ENCODE results near the gene DCUN1D2. TPM values are rescaled to one million over a fixed set of nuclear protein-coding genes. Genes with fewer than 3 reads are reported as not detected.

The DCUN1D2 gene
- total RNA-seq, 1 donor from 2014 or later: 26.2 TPM

GRCh38 chr13:113510871-113511270, 20.4 kb upstream of the DCUN1D2 start:
- DNase-seq (no peak), ATAC-seq (ENCODE audit: low read depth) (no peak)
- no peak for TF ChIP-seq CTCF (IDR thresholded peaks at IDR 0.05)
- intact Hi-C loops (cut with micrococcal nuclease): no loop called here
- no peak overlapping the region for H3K27ac Mint-ChIP-seq
- no peaks in the 10 kb centered on the region for H3K9me3 Mint-ChIP-seq
- CTCF ChIA-PET: no interaction called here
- H3K4me1 Mint-ChIP-seq: no peaks in the 10 kb centered on the region
- H3K4me3 Mint-ChIP-seq: no peak overlapping the region
- peaks cover 43% of the 10 kb centered on the region for H3K36me3 Mint-ChIP-seq (ENCODE audit: low read depth)
- no peaks in the 10 kb centered on the region for H3K27me3 Mint-ChIP-seq
- POLR2A ChIA-PET: no interaction called here

- intact Hi-C loops (cut with micrococcal nuclease): no loop called here
- ATAC-seq (ENCODE audit: low read depth) (no peak), DNase-seq (no peak)
- no peaks in the 10 kb centered on the region for H3K27me3 Mint-ChIP-seq
- no peak overlapping the region for H3K27ac Mint-ChIP-seq
- H3K9me3 Mint-ChIP-seq: no peaks in the 10 kb centered on the region
- TF ChIP-seq CTCF (IDR thresholded peaks at IDR 0.05): no peak
- ChIA-PET CTCF (no interaction called here), POLR2A (no interaction called here)
- no peaks in the 10 kb centered on the region for H3K4me1 Mint-ChIP-seq
- no peak overlapping the region for H3K4me3 Mint-ChIP-seq
- H3K36me3 Mint-ChIP-seq (ENCODE audit: low read depth): peaks cover 48% of the 10 kb centered on the region
Measured at GRCh38 chr13:113509989-113510388, 19.5 kb upstream of the DCUN1D2 start.

GRCh38 chr13:113508521-113509254, 18.2 kb upstream of the DCUN1D2 start:
- intact Hi-C loops (cut with micrococcal nuclease): no loop called here
- no peak for TF ChIP-seq CTCF (IDR thresholded peaks at IDR 0.05)
- H3K36me3 Mint-ChIP-seq (ENCODE audit: low read depth): peaks cover 52% of the 10 kb centered on the region
- DNase-seq (no peak), ATAC-seq (ENCODE audit: low read depth) (no peak)
- H3K4me1 Mint-ChIP-seq: no peaks in the 10 kb centered on the region
- H3K4me3 Mint-ChIP-seq: no peak overlapping the region
- ChIA-PET POLR2A (no interaction called here), CTCF (no interaction called here)
- H3K9me3 Mint-ChIP-seq: no peaks in the 10 kb centered on the region
- no peak overlapping the region for H3K27ac Mint-ChIP-seq
- no peaks in the 10 kb centered on the region for H3K27me3 Mint-ChIP-seq

GRCh38 chr13:113507505-113508345, 17.2 kb upstream of the DCUN1D2 start:
- H3K9me3 Mint-ChIP-seq: no peaks in the 10 kb centered on the region
- no peak overlapping the region for H3K4me3 Mint-ChIP-seq
- intact Hi-C loops (cut with micrococcal nuclease): no loop called here
- no peak for TF ChIP-seq CTCF (IDR thresholded peaks at IDR 0.05)
- peaks cover 54% of the 10 kb centered on the region for H3K36me3 Mint-ChIP-seq (ENCODE audit: low read depth)
- ChIA-PET CTCF (no interaction called here), POLR2A (no interaction called here)
- ATAC-seq (ENCODE audit: low read depth) (no peak), DNase-seq (no peak)
- H3K27me3 Mint-ChIP-seq: no peaks in the 10 kb centered on the region
- no peak overlapping the region for H3K27ac Mint-ChIP-seq
- H3K4me1 Mint-ChIP-seq: no peaks in the 10 kb centered on the region

- H3K27ac Mint-ChIP-seq: no peak overlapping the region
- ATAC-seq (ENCODE audit: low read depth) (no peak), DNase-seq (no peak)
- ChIA-PET POLR2A (no interaction called here), CTCF (no interaction called here)
- no peaks in the 10 kb centered on the region for H3K27me3 Mint-ChIP-seq
- peaks cover 51% of the 10 kb centered on the region for H3K36me3 Mint-ChIP-seq (ENCODE audit: low read depth)
- no peaks in the 10 kb centered on the region for H3K9me3 Mint-ChIP-seq
- no peak overlapping the region for H3K4me3 Mint-ChIP-seq
- intact Hi-C loops (cut with micrococcal nuclease): no loop called here
- H3K4me1 Mint-ChIP-seq: no peaks in the 10 kb centered on the region
- TF ChIP-seq CTCF (IDR thresholded peaks at IDR 0.05): no peak
Measured at GRCh38 chr13:113506871-113507388, 16.4 kb upstream of the DCUN1D2 start.
